H1 (cell line): ENCODE data around the gene CDCP1. TPM values are rescaled to one million over a fixed set of nuclear protein-coding genes. Genes with fewer than 3 reads are reported as not detected.

Experiments
- BRCA1 ChIP-seq: IDR thresholded peaks from 2 replicates; pipeline ENCODE4 v1.6.1; 2012; ENCODE audit warnings: low read depth, low read length, improper control_type of control experiment
- CBX5 ChIP-seq: fragments of 300-800, 300-1000 bp; sonication (generic); IDR thresholded peaks from 2 replicates; pipeline ENCODE4 v1.7.1; 2016; ENCODE audit warnings: antibody characterized with exemption, low read length, low read depth
- CHD7 ChIP-seq: fragments of 300-600 bp; sonication (generic); IDR thresholded peaks from 2 replicates; pipeline ENCODE4 v1.7.1; 2012; ENCODE audit warnings: low read length, moderate library complexity, mild to moderate bottlenecking, inconsistent platforms; ENCODE audit not compliant: insufficient replicate concordance
- CREB1 ChIP-seq: IDR thresholded peaks from 2 replicates; pipeline ENCODE4 v1.6.1; 2012; ENCODE audit warnings: inconsistent platforms
- EZH2 ChIP-seq: fragments of 200-600 bp; sonication (generic); IDR thresholded peaks from 2 replicates; pipeline ENCODE4 v1.7.1; 2012; ENCODE audit warnings: low read depth, mild to moderate bottlenecking, moderate library complexity, low read length, inconsistent platforms; ENCODE audit not compliant: severe bottlenecking
- FOSL1 ChIP-seq: IDR thresholded peaks from 2 replicates; pipeline ENCODE4 v1.6.1; 2011; ENCODE audit warnings: mild to moderate bottlenecking, low read depth, low read length, moderate library complexity; ENCODE audit not compliant: insufficient read depth
- MAFK ChIP-seq: IDR thresholded peaks from 2 replicates; pipeline ENCODE4 v1.6.1; 2012; ENCODE audit warnings: low read depth, mild to moderate bottlenecking, improper control_type of control experiment, low read length
- NANOG ChIP-seq: IDR thresholded peaks from 2 replicates; pipeline ENCODE4 v1.6.1; 2011; ENCODE audit warnings: low read length, low read depth, mild to moderate bottlenecking, inconsistent platforms; ENCODE audit not compliant: insufficient read depth, poor library complexity, severe bottlenecking
- SRF ChIP-seq: IDR thresholded peaks from 2 replicates; pipeline ENCODE4 v1.6.1; 2011; ENCODE audit warnings: mild to moderate bottlenecking, low read depth, low read length, moderate library complexity
- USF2 ChIP-seq: IDR thresholded peaks from 2 replicates; pipeline ENCODE4 v1.6.1; 2011; ENCODE audit warnings: low read length, improper control_type of control experiment
- polyA plus RNA-seq, 7 experiments: library from polyadenylated mRNA; depleted of rRNA in 3 of 7; stranded (reverse) in 5 of 7; unstranded in 2 of 7; fragments of >200 nt in 5 of 7; fragments of 200-250 nt in 2 of 7; gene quantifications; 1 replicate in 5 of 7; 2 replicates in 1 of 7; 4 replicates in 1 of 7; pipeline versions ENCODE4 v1.2.1 to v1.2.3, GENCODE V29; 2011 to 2013; ENCODE audit warnings: missing spikeins in 2 of 7, mixed read lengths in 2 of 7
- total RNA-seq: library from RNA; stranded (reverse); fragmentation: NEBNext Ultra II Directional; extraction: Animal tissue kit (Norgen Biotek cat#: 25700); gene quantifications from 2 replicates; pipeline ENCODE4 v1.2.1, GENCODE V29; 2021

The CDCP1 gene
- total and polyA plus RNA-seq, 2 of the 8 experiments (the other 6 are each of a cell fraction or from before 2014, with no cell fraction given): 10.0 to 23.3 TPM

- no peak for TF ChIP-seq NANOG
- no peak for TF ChIP-seq SRF
- no peak for TF ChIP-seq CBX5
- no peak for TF ChIP-seq MAFK
- TF ChIP-seq FOSL1: no peak
- no peak for TF ChIP-seq CHD7
- no peak for TF ChIP-seq EZH2
- TF ChIP-seq USF2: no peak
- TF ChIP-seq CREB1: no peak
- no peak for TF ChIP-seq BRCA1
- TF ChIP-seq, all 59 proteins: peak for 0
These were observed 96.4 kb downstream of the CDCP1 start (continued) for GRCh38 chr3:45049807-45050206.
